Measurements from ENCODE around the gene COL4A2. TPM values are rescaled to one million over a fixed set of nuclear protein-coding genes. Genes with fewer than 3 reads are reported as not detected.

Gene COL4A2
- total RNA-seq, 2 experiments from 2014 or later = not detected

GRCh38 chr13:110334256-110334655 lies 27.2 kb downstream of the COL4A2 start:
- Mint-ChIP-seq H3K9me3 (ENCODE audit: low read depth) (no peaks in the 10 kb centered on the region), H3K36me3 (no peaks in the 10 kb centered on the region), H3K4me1 (no peaks in the 10 kb centered on the region), H3K4me3 (no peak overlapping the region), H3K27me3 (peaks cover 9% of the 10 kb centered on the region), H3K27ac (no peak overlapping the region)
- DNase-seq (no peak), ATAC-seq (no peak)
- CTCF ChIA-PET = no interaction called here

- Mint-ChIP-seq H3K36me3 (no peaks in the 10 kb centered on the region), H3K4me1 (no peaks in the 10 kb centered on the region), H3K9me3 (ENCODE audit: low read depth) (no peaks in the 10 kb centered on the region), H3K27ac (no peak overlapping the region), H3K27me3 (peaks cover 12% of the 10 kb centered on the region), H3K4me3 (no peak overlapping the region)
- CTCF ChIA-PET = no interaction called here
- DNase-seq (no peak), ATAC-seq (no peak)
These were observed 27.9 kb downstream of the COL4A2 start for GRCh38 chr13:110334841-110335490.

- Mint-ChIP-seq H3K27ac (no peak overlapping the region), H3K27me3 (peaks cover 22% of the 10 kb centered on the region), H3K4me1 (peaks cover 10% of the 10 kb centered on the region), H3K36me3 (no peaks in the 10 kb centered on the region), H3K9me3 (ENCODE audit: low read depth) (no peaks in the 10 kb centered on the region), H3K4me3 (no peak overlapping the region)
- CTCF ChIA-PET = no interaction called here
- no peak for DNase-seq
- no peak for ATAC-seq
These were observed 29.0 kb downstream of the COL4A2 start for GRCh38 chr13:110336108-110336507.

GRCh38 chr13:110336681-110337080 lies 29.6 kb downstream of the COL4A2 start:
- Mint-ChIP-seq H3K36me3 (peaks cover 1% of the 10 kb centered on the region), H3K9me3 (ENCODE audit: low read depth) (no peaks in the 10 kb centered on the region), H3K4me1 (peaks cover 16% of the 10 kb centered on the region), H3K27ac (no peak overlapping the region), H3K27me3 (peaks cover 27% of the 10 kb centered on the region), H3K4me3 (no peak overlapping the region)
- CTCF ChIA-PET = no interaction called here
- DNase-seq (no peak), ATAC-seq (no peak)

- Mint-ChIP-seq H3K36me3 (peaks cover 1% of the 10 kb centered on the region), H3K4me3 (no peak overlapping the region), H3K9me3 (ENCODE audit: low read depth) (no peaks in the 10 kb centered on the region), H3K27ac (no peak overlapping the region), H3K27me3 (peaks cover 30% of the 10 kb centered on the region), H3K4me1 (peaks cover 18% of the 10 kb centered on the region)
- ATAC-seq (no peak), DNase-seq (no peak)
- CTCF ChIA-PET = no interaction called here
These were observed 30.2 kb downstream of the COL4A2 start for GRCh38 chr13:110337247-110337646.

- Mint-ChIP-seq H3K4me3 (no peak overlapping the region), H3K9me3 (ENCODE audit: low read depth) (no peaks in the 10 kb centered on the region), H3K27me3 (peaks cover 37% of the 10 kb centered on the region), H3K4me1 (peaks cover 18% of the 10 kb centered on the region), H3K36me3 (peaks cover 1% of the 10 kb centered on the region), H3K27ac (no peak overlapping the region)
- no peak for ATAC-seq
- DNase-seq = no peak
- CTCF ChIA-PET = no interaction called here
These were observed 31.5 kb downstream of the COL4A2 start for GRCh38 chr13:110338441-110339101.

- H3K4me1 Mint-ChIP-seq = peaks cover 18% of the 10 kb centered on the region
- CTCF ChIA-PET = no interaction called here
- H3K9me3 Mint-ChIP-seq (ENCODE audit: low read depth) = no peaks in the 10 kb centered on the region
- H3K36me3 Mint-ChIP-seq = peaks cover 1% of the 10 kb centered on the region
- no peak for ATAC-seq
- DNase-seq = no peak
- H3K27me3 Mint-ChIP-seq = peaks cover 37% of the 10 kb centered on the region
- no peak overlapping the region for H3K27ac Mint-ChIP-seq
- no peak overlapping the region for H3K4me3 Mint-ChIP-seq
These were observed 32.2 kb downstream of the COL4A2 start for GRCh38 chr13:110339263-110339662.

- Mint-ChIP-seq H3K4me1 (peaks cover 18% of the 10 kb centered on the region), H3K4me3 (no peak overlapping the region), H3K27me3 (peaks cover 37% of the 10 kb centered on the region), H3K9me3 (ENCODE audit: low read depth) (no peaks in the 10 kb centered on the region), H3K27ac (no peak overlapping the region), H3K36me3 (peaks cover 1% of the 10 kb centered on the region)
- CTCF ChIA-PET = no interaction called here
- ATAC-seq = no peak
- DNase-seq = no peak
These were observed 33.0 kb downstream of the COL4A2 start for GRCh38 chr13:110339975-110340550.

GRCh38 chr13:110340812-110341444 lies 33.8 kb downstream of the COL4A2 start:
- Mint-ChIP-seq H3K9me3 (ENCODE audit: low read depth) (no peaks in the 10 kb centered on the region), H3K4me1 (peaks cover 18% of the 10 kb centered on the region), H3K36me3 (peaks cover 1% of the 10 kb centered on the region), H3K27ac (no peak overlapping the region), H3K4me3 (no peak overlapping the region), H3K27me3 (peaks cover 37% of the 10 kb centered on the region)
- CTCF ChIA-PET = no interaction called here
- DNase-seq (peak; percentile 69), ATAC-seq (peak; percentile 87)

- H3K4me3 Mint-ChIP-seq = no peak overlapping the region
- H3K9me3 Mint-ChIP-seq (ENCODE audit: low read depth) = no peaks in the 10 kb centered on the region
- peaks cover 18% of the 10 kb centered on the region for H3K4me1 Mint-ChIP-seq
- no peak for ATAC-seq
- H3K27ac Mint-ChIP-seq = no peak overlapping the region
- H3K36me3 Mint-ChIP-seq = peaks cover 1% of the 10 kb centered on the region
- CTCF ChIA-PET = no interaction called here
- DNase-seq = no peak
- H3K27me3 Mint-ChIP-seq = peaks cover 35% of the 10 kb centered on the region
These were observed 34.6 kb downstream of the COL4A2 start for GRCh38 chr13:110341445-110342244.

- Mint-ChIP-seq H3K27me3 (peaks cover 35% of the 10 kb centered on the region), H3K4me1 (peaks cover 18% of the 10 kb centered on the region), H3K36me3 (peaks cover 1% of the 10 kb centered on the region), H3K4me3 (no peak overlapping the region), H3K9me3 (ENCODE audit: low read depth) (no peaks in the 10 kb centered on the region), H3K27ac (no peak overlapping the region)
- ATAC-seq (no peak), DNase-seq (no peak)
- CTCF ChIA-PET = no interaction called here
These were observed 35.4 kb downstream of the COL4A2 start for GRCh38 chr13:110342474-110342873.

GRCh38 chr13:110343241-110343865 lies 36.3 kb downstream of the COL4A2 start:
- Mint-ChIP-seq H3K27me3 (peaks cover 35% of the 10 kb centered on the region), H3K9me3 (ENCODE audit: low read depth) (no peaks in the 10 kb centered on the region), H3K36me3 (peaks cover 1% of the 10 kb centered on the region), H3K4me3 (no peak overlapping the region), H3K27ac (no peak overlapping the region), H3K4me1 (peaks cover 18% of the 10 kb centered on the region)
- no peak for DNase-seq
- CTCF ChIA-PET = no interaction called here
- ATAC-seq = no peak

- H3K36me3 Mint-ChIP-seq = peaks cover 1% of the 10 kb centered on the region
- no peaks in the 10 kb centered on the region for H3K9me3 Mint-ChIP-seq (ENCODE audit: low read depth)
- no peak overlapping the region for H3K4me3 Mint-ChIP-seq
These were observed 37.2 kb downstream of the COL4A2 start for GRCh38 chr13:110344320-110344719.

More at GRCh38 chr13:110344320-110344719, 37.2 kb downstream of the COL4A2 start:
- ATAC-seq (no peak), DNase-seq (no peak)
- peaks cover 18% of the 10 kb centered on the region for H3K4me1 Mint-ChIP-seq
- H3K27me3 Mint-ChIP-seq = peaks cover 27% of the 10 kb centered on the region
- H3K27ac Mint-ChIP-seq = no peak overlapping the region
- CTCF ChIA-PET = no interaction called here

Data from activated CD8-positive, alpha-beta memory T cell treated with anti-CD3 and anti-CD28 coated beads, Interleukin-2, amount 10 ng/mL, durations not matched to agents 7 days and 5 days (primary cell).